Endothelial cell of umbilical vein (primary cell): Measurements from ENCODE around the gene HOXA11. TPM values are rescaled to one million over a fixed set of nuclear protein-coding genes. Genes with fewer than 3 reads are reported as not detected.

Source experiments
- BruUV-seq: library from RNA; stranded (reverse); fragments of 400-500 nt; replicated peaks from 2 replicates; lab custom pipeline; 2021; lab: Mats Ljungman, UMichigan
- CTCF ChIA-PET: fragments of 300-600, 350-600 bp; sonication (Branson Sonifier 250); formaldehyde crosslinking; loops from one replicate; lab custom pipeline; 2021; ENCODE audit warnings: antibody characterized with exemption, inconsistent platforms; lab: Charles Lee
- POLR2A ChIA-PET: fragments of 300-600, 350-600 bp; sonication (Branson Sonifier 250); formaldehyde crosslinking; loops from one replicate; lab custom pipeline; 2021; ENCODE audit warnings: antibody characterized with exemption, inconsistent platforms; lab: Charles Lee
- DNase-seq: peaks from one replicate; pipeline ENCODE4 v3.0.0-alpha.2; 2011; ENCODE audit warnings: low read depth, low spot score
- FAIRE-seq: peaks from 2 replicates; lab custom pipeline; 2011; peaks lifted over from hg19 to GRCh38; lab: Jason Lieb, UNC
- H2AFZ ChIP-seq: 2 replicates; pipeline ENCODE4 v1.6.0; 2012; ENCODE audit warnings: low read depth, low read length, control low read depth, inconsistent platforms
- H3K27ac ChIP-seq: 2 replicates; pipeline ENCODE4 v1.5.1; 2011; ENCODE audit warnings: low read depth, mild to moderate bottlenecking, control low read depth, low read length, moderate library complexity; ENCODE audit not compliant: insufficient read depth
- H3K27me3 ChIP-seq, 2 experiments: 2 replicates each; pipeline versions ENCODE4 v1.6.0 to v1.6.1; 2011; ENCODE audit warnings: low read length in 2 of 2, mixed read lengths in 1 of 2; ENCODE audit not compliant: control insufficient read depth in 2 of 2, insufficient read depth in 2 of 2
- H3K36me3 ChIP-seq, 2 experiments: 2 replicates in 1 of 2; 3 replicates in 1 of 2; pipeline ENCODE4 v1.5.1; 2011; ENCODE audit warnings: low read length in 2 of 2, mild to moderate bottlenecking in 1 of 2, moderate library complexity in 1 of 2; ENCODE audit not compliant: control insufficient read depth in 2 of 2, insufficient read depth in 2 of 2; ENCODE audit errors: extremely low read depth in 1 of 2
- H3K4me1 ChIP-seq: 3 replicates; pipeline ENCODE4 v1.5.1; 2011; ENCODE audit warnings: mild to moderate bottlenecking, low read length; ENCODE audit not compliant: control insufficient read depth, insufficient read depth; ENCODE audit errors: extremely low read depth
- H3K4me2 ChIP-seq: 2 replicates; pipeline ENCODE4 v1.6.1; 2011; ENCODE audit warnings: low read length, control low read depth, mixed read lengths; ENCODE audit not compliant: insufficient read depth
- H3K4me3 ChIP-seq, 3 experiments: fragments of 200-600 bp in 1 of 3; sonication (generic), shearing (Covaris generic) in 1 of 3; replicated peaks in 1 of 3; 2 replicates each; pipeline ENCODE4 v1.5.1; 2011 to 2016; ENCODE audit warnings: control low read depth in 3 of 3, low read length in 3 of 3, mild to moderate bottlenecking in 2 of 3, inconsistent platforms in 1 of 3, low read depth in 1 of 3, moderate library complexity in 1 of 3; ENCODE audit not compliant: insufficient read depth in 1 of 3
- H3K79me2 ChIP-seq: 2 replicates; pipeline ENCODE4 v1.6.0; 2012; ENCODE audit warnings: low read length, inconsistent platforms; ENCODE audit not compliant: control insufficient read depth, insufficient read depth
- H3K9ac ChIP-seq: replicated peaks from 2 replicates; pipeline ENCODE3; 2011; ENCODE audit warnings: low read length, control low read depth; ENCODE audit not compliant: insufficient read depth; ENCODE audit errors: extremely low read depth
- H3K9me1 ChIP-seq: replicated peaks from 3 replicates; pipeline ENCODE4 v1.6.0; 2011; ENCODE audit warnings: mild to moderate bottlenecking, low read length; ENCODE audit not compliant: control insufficient read depth, insufficient read depth; ENCODE audit errors: extremely low read depth
- H3K9me3 ChIP-seq: replicated peaks from 2 replicates; pipeline ENCODE4 v1.5.1; 2012; ENCODE audit warnings: low read length, inconsistent platforms; ENCODE audit not compliant: control insufficient read depth, insufficient read depth
- H4K20me1 ChIP-seq: replicated peaks from 2 replicates; pipeline ENCODE3; 2011; ENCODE audit warnings: mild to moderate bottlenecking, low read length; ENCODE audit not compliant: control insufficient read depth, insufficient read depth; ENCODE audit errors: extremely low read depth
- EZH2 ChIP-seq: IDR thresholded peaks from 2 replicates; pipeline ENCODE4 v1.6.1; 2012; ENCODE audit warnings: borderline replicate concordance, low read depth, mild to moderate bottlenecking, moderate library complexity, low read length, inconsistent platforms; ENCODE audit not compliant: severe bottlenecking
- FOS ChIP-seq: IDR thresholded peaks from 2 replicates; pipeline ENCODE4 v1.6.1; 2011; ENCODE audit warnings: mild to moderate bottlenecking, low read length, moderate library complexity, borderline replicate concordance; ENCODE audit not compliant: insufficient read depth
- GATA2 ChIP-seq: IDR thresholded peaks from 2 replicates; pipeline ENCODE4 v1.7.0; 2011; ENCODE audit warnings: low read depth, mild to moderate bottlenecking, moderate library complexity, mixed read lengths, low read length; ENCODE audit not compliant: insufficient read length, insufficient read depth
- JUN ChIP-seq: IDR thresholded peaks from 2 replicates; pipeline ENCODE4 v1.6.1; 2011; ENCODE audit warnings: borderline replicate concordance, low read depth; ENCODE audit not compliant: insufficient read length, insufficient read depth
- MYC ChIP-seq: IDR thresholded peaks from one replicate; pipeline ENCODE4 v1.6.1; 2011; ENCODE audit warnings: mild to moderate bottlenecking, low read depth, low read length
- POLR2A ChIP-seq: IDR thresholded peaks from 2 replicates; pipeline ENCODE4 v1.6.1; 2012; ENCODE audit warnings: low read depth, mild to moderate bottlenecking, control low read depth, low read length
- POLR2AphosphoS5 ChIP-seq: IDR thresholded peaks from 2 replicates; pipeline ENCODE4 v1.6.1; 2012; ENCODE audit warnings: low read depth, mild to moderate bottlenecking, control low read depth, low read length, moderate library complexity; ENCODE audit not compliant: insufficient read depth
- dilution Hi-C: fragments of 300-500 bp; cut with MboI; formaldehyde crosslinking; loops from one replicate; pipeline ENCODE4 v1.15.0; 2019; ENCODE audit warnings: low sequenced_read_pairs; ENCODE audit not compliant: extremely low pct_ligation_motif_present
- intact Hi-C: fragments of 100-400 bp; cut with micrococcal nuclease; formaldehyde crosslinking; loops from one replicate; pipeline ENCODE4 v1.10.0; 2022
- polyA plus RNA-seq, 4 experiments: library from polyadenylated mRNA; depleted of rRNA in 3 of 4; stranded (reverse) in 3 of 4; unstranded in 1 of 4; fragments of >200 nt; gene quantifications; 2 replicates each; pipeline versions ENCODE4 v1.2.1 to v1.2.3, GENCODE V29; 2011 to 2012; ENCODE audit warnings: missing spikeins in 1 of 4
- total RNA-seq: library from RNA; stranded (reverse); gene quantifications from 2 replicates; pipeline ENCODE4 v1.2.3, GENCODE V29; 2021
- TF ChIP-seq, protein P1 (sequence below), 2 donors: IDR thresholded peaks; 1 replicate in 1 of 2; 2 replicates in 1 of 2; pipeline ENCODE4 v1.5.1; 2011; ENCODE audit warnings: low read length in 2 of 2, mild to moderate bottlenecking in 2 of 2, moderate library complexity in 2 of 2, control low read depth in 1 of 2, inconsistent platforms in 1 of 2, low read depth in 1 of 2; ENCODE audit not compliant: insufficient read depth in 1 of 2; ENCODE audit errors: extremely low read depth in 1 of 2
- TF ChIP-seq, protein P2 (sequence below): IDR thresholded peaks from 2 replicates; pipeline ENCODE4 v1.6.1; 2011; ENCODE audit not compliant: insufficient read depth, insufficient read length

The HOXA11 gene
- total and polyA plus RNA-seq, 2 donors (not counting 3 experiments of a cell fraction or from before 2014, with no cell fraction given), result 10.4 to 16.7 TPM

DNA sequence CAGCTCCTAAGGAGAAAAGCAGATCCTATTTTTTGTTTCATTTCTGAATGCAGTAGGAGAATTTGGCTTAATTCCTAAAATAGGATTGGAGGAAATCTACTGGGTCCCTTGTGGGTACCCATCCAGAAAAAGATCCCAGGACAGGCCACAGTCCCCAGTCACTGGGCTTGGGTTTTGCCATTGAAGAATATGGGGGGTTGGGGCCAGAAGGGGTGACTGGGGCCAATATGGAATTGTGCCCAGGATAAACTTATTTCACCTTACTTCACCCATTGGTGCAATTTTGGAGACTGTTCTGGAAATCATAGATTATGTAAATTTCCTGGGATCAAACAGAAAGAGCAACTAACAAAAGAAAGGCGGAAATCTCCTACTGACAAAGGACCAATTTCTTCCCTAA lies 46.6 kb downstream of the HOXA11 start:
- TF ChIP-seq FOS, result no peak
- TF ChIP-seq, protein P1, sequence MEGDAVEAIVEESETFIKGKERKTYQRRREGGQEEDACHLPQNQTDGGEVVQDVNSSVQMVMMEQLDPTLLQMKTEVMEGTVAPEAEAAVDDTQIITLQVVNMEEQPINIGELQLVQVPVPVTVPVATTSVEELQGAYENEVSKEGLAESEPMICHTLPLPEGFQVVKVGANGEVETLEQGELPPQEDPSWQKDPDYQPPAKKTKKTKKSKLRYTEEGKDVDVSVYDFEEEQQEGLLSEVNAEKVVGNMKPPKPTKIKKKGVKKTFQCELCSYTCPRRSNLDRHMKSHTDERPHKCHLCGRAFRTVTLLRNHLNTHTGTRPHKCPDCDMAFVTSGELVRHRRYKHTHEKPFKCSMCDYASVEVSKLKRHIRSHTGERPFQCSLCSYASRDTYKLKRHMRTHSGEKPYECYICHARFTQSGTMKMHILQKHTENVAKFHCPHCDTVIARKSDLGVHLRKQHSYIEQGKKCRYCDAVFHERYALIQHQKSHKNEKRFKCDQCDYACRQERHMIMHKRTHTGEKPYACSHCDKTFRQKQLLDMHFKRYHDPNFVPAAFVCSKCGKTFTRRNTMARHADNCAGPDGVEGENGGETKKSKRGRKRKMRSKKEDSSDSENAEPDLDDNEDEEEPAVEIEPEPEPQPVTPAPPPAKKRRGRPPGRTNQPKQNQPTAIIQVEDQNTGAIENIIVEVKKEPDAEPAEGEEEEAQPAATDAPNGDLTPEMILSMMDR (IDR thresholded peaks at IDR 0.05; ENCODE audit: extremely low read depth in 1 of 2, insufficient read depth in 1 of 2, low read depth in 1 of 2, low read length in 2 of 2), result no peak
- Histone ChIP-seq H4K20me1 (no peaks in the 10 kb centered on the region), H3K27ac (peak overlapping the region; percentile 82), H3K9me1 (no peaks in the 10 kb centered on the region), H2AFZ (no peak overlapping the region), H3K79me2 (peaks cover 85% of the 10 kb centered on the region), H3K4me2 (peak overlapping the region; percentile 92), H3K9me3 (no peaks in the 10 kb centered on the region), H3K27me3 (no peaks in the 10 kb centered on the region), H3K4me3 (peak overlapping the region in 1 of 3 experiments; percentile 24), H3K36me3 (peaks cover 0 to 7% of the 10 kb centered on the region in 2 experiments), H3K9ac (peak overlapping the region; percentile 84), H3K4me1 (peaks cover 82% of the 10 kb centered on the region)
- intact Hi-C loops, result no loop called here
- no TSS peak for BruUV-seq
- ChIA-PET POLR2A (no interaction called here), CTCF (interaction anchor here (1.9 kb wide), 1 partner anchor 23 kb away, joined by 6 read pairs; no protein-coding TSS in a partner anchor)
- no peak for DNase-seq
- FAIRE-seq, result no peak
- dilution Hi-C loops, result no loop called here

DNA sequence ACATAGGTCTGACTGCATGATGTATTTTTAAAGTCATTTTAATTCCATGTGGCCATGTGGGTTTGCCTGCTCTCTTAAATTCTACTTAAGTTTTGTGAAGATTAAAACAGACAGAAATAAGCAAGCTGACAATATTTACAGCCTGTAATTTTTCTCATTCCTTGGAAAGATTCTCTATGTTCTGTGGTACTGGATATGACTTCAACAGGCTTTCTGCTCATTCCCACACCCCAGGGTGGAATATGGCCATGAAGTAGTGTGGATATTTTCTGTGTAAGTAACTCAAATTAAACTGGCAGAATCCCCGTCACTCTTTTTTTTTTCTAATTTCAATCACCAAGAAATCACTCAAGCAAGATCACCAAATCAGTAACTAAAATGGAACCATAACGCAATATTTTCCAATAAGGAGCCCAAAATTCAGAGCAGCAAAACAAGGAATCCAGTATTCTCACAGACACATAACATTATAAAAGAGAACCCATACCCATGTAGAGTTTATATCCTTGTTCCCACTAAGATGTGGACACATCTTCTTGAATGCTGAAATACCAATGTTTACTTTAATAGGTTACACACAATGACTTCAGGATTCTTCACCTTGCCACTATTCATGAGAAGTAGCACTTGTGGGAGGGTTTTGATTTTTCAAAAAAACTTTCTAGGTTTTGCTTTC lies 47.3 kb downstream of the HOXA11 start:
- H3K27me3 ChIP-seq, result no peaks in the 10 kb centered on the region

More for the DNA sequence above, 47.3 kb downstream of the HOXA11 start:
- no peak overlapping the region for H2AFZ ChIP-seq
- H4K20me1 ChIP-seq, result no peaks in the 10 kb centered on the region
- POLR2A ChIA-PET, result no interaction called here
- H3K36me3 ChIP-seq, result peaks cover 0 to 6% of the 10 kb centered on the region in 2 experiments
- no TSS peak for BruUV-seq
- peak; percentile 15 for FAIRE-seq
- peak; percentile 78 for DNase-seq
- peak overlapping the region; percentile 82 for H3K27ac ChIP-seq
- peak overlapping the region; percentile 84 for H3K9ac ChIP-seq
- H3K9me3 ChIP-seq, result no peaks in the 10 kb centered on the region
- dilution Hi-C loops, result no loop called here
- TF ChIP-seq EZH2 (no peak), MYC (no peak), JUN (no peak), GATA2 (no peak), POLR2A (no peak), POLR2AphosphoS5 (no peak), FOS (no peak)
- TF ChIP-seq, protein P1 (IDR thresholded peaks at IDR 0.05; ENCODE audit: extremely low read depth in 1 of 2, insufficient read depth in 1 of 2, low read depth in 1 of 2, low read length in 2 of 2), result no peak
- TF ChIP-seq, protein P2, sequence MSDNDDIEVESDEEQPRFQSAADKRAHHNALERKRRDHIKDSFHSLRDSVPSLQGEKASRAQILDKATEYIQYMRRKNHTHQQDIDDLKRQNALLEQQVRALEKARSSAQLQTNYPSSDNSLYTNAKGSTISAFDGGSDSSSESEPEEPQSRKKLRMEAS, result no peak
- no peak overlapping the region for H3K4me3 ChIP-seq
- intact Hi-C loops, result no loop called here
- H3K4me1 ChIP-seq, result peaks cover 89% of the 10 kb centered on the region
- H3K9me1 ChIP-seq, result no peaks in the 10 kb centered on the region
- peaks cover 85% of the 10 kb centered on the region for H3K79me2 ChIP-seq
- CTCF ChIA-PET, result interaction anchor here (1.9 kb wide), 1 partner anchor 23 kb away, joined by 6 read pairs; no protein-coding TSS in a partner anchor
- H3K4me2 ChIP-seq, result peak overlapping the region; percentile 92
